ENCODE results near the gene SMR3B.

GRCh38 chr4:70402762-70403161 lies 19.8 kb downstream of the SMR3B start:
- TF ChIP-seq, protein P1, sequence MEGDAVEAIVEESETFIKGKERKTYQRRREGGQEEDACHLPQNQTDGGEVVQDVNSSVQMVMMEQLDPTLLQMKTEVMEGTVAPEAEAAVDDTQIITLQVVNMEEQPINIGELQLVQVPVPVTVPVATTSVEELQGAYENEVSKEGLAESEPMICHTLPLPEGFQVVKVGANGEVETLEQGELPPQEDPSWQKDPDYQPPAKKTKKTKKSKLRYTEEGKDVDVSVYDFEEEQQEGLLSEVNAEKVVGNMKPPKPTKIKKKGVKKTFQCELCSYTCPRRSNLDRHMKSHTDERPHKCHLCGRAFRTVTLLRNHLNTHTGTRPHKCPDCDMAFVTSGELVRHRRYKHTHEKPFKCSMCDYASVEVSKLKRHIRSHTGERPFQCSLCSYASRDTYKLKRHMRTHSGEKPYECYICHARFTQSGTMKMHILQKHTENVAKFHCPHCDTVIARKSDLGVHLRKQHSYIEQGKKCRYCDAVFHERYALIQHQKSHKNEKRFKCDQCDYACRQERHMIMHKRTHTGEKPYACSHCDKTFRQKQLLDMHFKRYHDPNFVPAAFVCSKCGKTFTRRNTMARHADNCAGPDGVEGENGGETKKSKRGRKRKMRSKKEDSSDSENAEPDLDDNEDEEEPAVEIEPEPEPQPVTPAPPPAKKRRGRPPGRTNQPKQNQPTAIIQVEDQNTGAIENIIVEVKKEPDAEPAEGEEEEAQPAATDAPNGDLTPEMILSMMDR (IDR thresholded peaks at IDR 0.05), result no peak
- no peak for TF ChIP-seq EZH2 (IDR thresholded peaks at IDR 0.05; ENCODE audit: borderline replicate concordance, insufficient read depth, low read depth, low read length, poor library complexity, severe bottlenecking)

All from B cell (primary cell).